Activated B cell treated with CpG ODN at 0.5 μM for 24 hours (primary cell): Measurements from ENCODE around the gene CKLF. TPM values are rescaled to one million over a fixed set of nuclear protein-coding genes. Genes with fewer than 3 reads are reported as not detected.

Source experiments
- ATAC-seq: fragments of 200-7000 bp; cut with Tn5 transposase; one replicate; pipeline ENCODE4 v1.10.0; 2021; ENCODE audit warnings: low read depth, mild to moderate bottlenecking, moderate library complexity
- CTCF ChIA-PET: fragments of 350-600 bp; sonication (Branson Sonifier 250); formaldehyde crosslinking; loops from one replicate; lab custom pipeline; 2021; ENCODE audit warnings: antibody characterized with exemption; lab: Charles Lee
- POLR2A ChIA-PET: fragments of 350-600 bp; sonication (Branson Sonifier 250); formaldehyde crosslinking; loops from one replicate; lab custom pipeline; 2021; ENCODE audit warnings: antibody characterized with exemption; lab: Charles Lee
- DNase-seq: peaks from one replicate; pipeline ENCODE4 v3.0.0; 2022
- H3K27ac Mint-ChIP-seq: one replicate; pipeline ENCODE4 v1.8.0; 2020; ENCODE audit warnings: mixed read lengths
- H3K27me3 Mint-ChIP-seq: one replicate; pipeline ENCODE4 v1.8.0; 2021; ENCODE audit warnings: mixed read lengths
- H3K36me3 Mint-ChIP-seq: one replicate; pipeline ENCODE4 v1.8.0; 2021; ENCODE audit warnings: low read depth, mixed read lengths
- H3K4me1 Mint-ChIP-seq: one replicate; pipeline ENCODE4 v1.8.0; 2021; ENCODE audit warnings: mixed read lengths
- H3K4me3 Mint-ChIP-seq: one replicate; pipeline ENCODE4 v1.8.0; 2020; ENCODE audit warnings: mild to moderate bottlenecking, mixed read lengths
- H3K9me3 Mint-ChIP-seq: one replicate; pipeline ENCODE4 v1.8.0; 2020; ENCODE audit warnings: mixed read lengths
- intact Hi-C: fragments of 100-400 bp; cut with micrococcal nuclease; formaldehyde crosslinking; loops from one replicate; pipeline ENCODE4 v1.15.1; 2024
- total RNA-seq: library from RNA; stranded (reverse); gene quantifications from 2 replicates; pipeline ENCODE4 v1.2.3, GENCODE V29; 2022
- TF ChIP-seq, protein P1 (sequence below): fragments of 200-600 bp; IDR thresholded peaks from one replicate; pipeline ENCODE4 v1.8.0; 2022; ENCODE audit warnings: antibody characterized with exemption, mild to moderate bottlenecking

Gene CKLF
- total RNA-seq, 1 donor from 2014 or later = 12.1 TPM

DNA sequence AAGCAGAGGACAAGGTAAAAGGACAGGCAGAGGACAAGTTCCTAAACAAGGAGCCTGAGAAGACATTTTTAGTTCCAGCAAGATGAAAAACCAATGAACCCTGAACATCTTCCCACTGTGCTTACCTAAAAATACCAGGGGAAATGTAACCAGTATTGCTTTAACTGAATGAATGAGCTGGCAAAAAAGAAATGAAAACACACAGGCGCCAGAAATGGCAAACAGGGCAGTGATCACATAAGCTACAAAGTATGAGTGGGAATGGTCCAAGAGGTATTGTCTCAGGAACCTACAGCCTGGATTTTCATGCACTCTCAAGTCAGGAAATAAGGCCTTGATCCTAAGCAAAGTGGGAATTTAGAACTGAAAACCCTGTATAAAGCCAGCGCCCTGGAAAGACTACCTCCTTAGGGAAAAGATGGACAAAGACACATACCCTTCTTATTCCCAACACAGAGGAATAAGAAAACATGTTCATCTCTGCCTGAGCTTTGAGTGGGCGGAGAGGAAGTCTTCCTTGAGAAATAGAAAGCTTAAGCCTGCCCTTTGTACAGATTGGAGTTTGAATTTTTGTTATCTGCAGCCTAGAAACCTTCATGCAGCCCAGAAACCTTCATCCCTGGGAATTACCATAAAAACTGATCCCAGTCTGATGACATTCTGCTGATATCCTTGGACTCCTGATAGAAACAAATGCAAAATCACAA lies 29.0 kb downstream of the CKLF start:
- ATAC-seq (no peak), DNase-seq (no peak)
- H3K4me1 Mint-ChIP-seq = peaks cover 20% of the 10 kb centered on the region
- TF ChIP-seq, protein P1, sequence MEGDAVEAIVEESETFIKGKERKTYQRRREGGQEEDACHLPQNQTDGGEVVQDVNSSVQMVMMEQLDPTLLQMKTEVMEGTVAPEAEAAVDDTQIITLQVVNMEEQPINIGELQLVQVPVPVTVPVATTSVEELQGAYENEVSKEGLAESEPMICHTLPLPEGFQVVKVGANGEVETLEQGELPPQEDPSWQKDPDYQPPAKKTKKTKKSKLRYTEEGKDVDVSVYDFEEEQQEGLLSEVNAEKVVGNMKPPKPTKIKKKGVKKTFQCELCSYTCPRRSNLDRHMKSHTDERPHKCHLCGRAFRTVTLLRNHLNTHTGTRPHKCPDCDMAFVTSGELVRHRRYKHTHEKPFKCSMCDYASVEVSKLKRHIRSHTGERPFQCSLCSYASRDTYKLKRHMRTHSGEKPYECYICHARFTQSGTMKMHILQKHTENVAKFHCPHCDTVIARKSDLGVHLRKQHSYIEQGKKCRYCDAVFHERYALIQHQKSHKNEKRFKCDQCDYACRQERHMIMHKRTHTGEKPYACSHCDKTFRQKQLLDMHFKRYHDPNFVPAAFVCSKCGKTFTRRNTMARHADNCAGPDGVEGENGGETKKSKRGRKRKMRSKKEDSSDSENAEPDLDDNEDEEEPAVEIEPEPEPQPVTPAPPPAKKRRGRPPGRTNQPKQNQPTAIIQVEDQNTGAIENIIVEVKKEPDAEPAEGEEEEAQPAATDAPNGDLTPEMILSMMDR = no peak
- ChIA-PET CTCF (no interaction called here), POLR2A (interaction anchor here (0.7 kb wide), 1 partner anchor 30 kb away, joined by 3 read pairs; no protein-coding TSS in a partner anchor)
- no peaks in the 10 kb centered on the region for H3K36me3 Mint-ChIP-seq
- H3K4me3 Mint-ChIP-seq = no peak overlapping the region
- no peak overlapping the region for H3K27ac Mint-ChIP-seq
- H3K27me3 Mint-ChIP-seq = peaks cover 55% of the 10 kb centered on the region
- intact Hi-C loops = no loop called here
- no peaks in the 10 kb centered on the region for H3K9me3 Mint-ChIP-seq

DNA sequence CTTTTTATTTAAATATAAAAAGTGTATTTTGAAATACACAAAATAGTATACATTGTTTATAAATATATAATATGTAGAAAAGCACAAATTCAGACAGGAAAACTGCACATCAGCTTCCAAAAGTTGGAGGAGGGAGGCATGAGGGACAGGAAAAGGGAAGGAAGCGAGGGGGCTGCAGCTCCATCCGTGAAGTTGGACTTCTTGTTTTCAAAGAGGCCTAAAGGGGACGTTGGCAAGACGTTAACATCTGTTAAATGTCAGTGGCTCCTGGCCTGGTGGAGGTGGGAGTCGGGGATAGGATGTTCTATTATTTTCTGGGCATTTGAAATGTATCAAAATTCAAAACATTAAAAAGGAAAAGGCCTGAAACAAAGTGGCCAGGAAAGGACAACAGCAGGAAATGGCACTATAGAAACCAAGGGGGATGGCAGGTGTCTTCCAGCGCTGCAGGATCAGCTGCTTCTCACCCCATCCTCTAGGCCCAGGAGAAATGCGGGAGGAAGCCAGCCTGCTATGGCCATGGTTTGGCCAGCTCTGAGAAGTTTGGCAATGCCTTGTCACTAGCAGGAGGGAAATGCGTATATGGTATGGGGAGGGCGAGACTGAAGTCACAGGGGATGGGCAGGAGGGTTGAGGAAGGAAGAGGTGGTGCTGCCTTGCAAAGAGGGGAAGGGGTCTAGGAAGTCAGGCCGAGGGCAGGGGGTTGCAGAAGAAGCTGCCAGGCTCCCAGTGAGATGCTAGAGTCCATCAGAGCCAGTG lies 33.3 kb downstream of the CKLF start:
- H3K36me3 Mint-ChIP-seq = no peaks in the 10 kb centered on the region
- ATAC-seq = no peak
- H3K4me1 Mint-ChIP-seq = peaks cover 31% of the 10 kb centered on the region
- CTCF ChIA-PET = no interaction called here
- TF ChIP-seq, protein P1 = no peak
- intact Hi-C loops = no loop called here
- POLR2A ChIA-PET = interaction anchor here (0.7 kb wide), 1 partner anchor 16 kb away, joined by 11 read pairs; no protein-coding TSS in a partner anchor
- no peak for DNase-seq
- no peaks in the 10 kb centered on the region for H3K9me3 Mint-ChIP-seq
- no peak overlapping the region for H3K4me3 Mint-ChIP-seq
- H3K27me3 Mint-ChIP-seq = peaks cover 26% of the 10 kb centered on the region
- no peak overlapping the region for H3K27ac Mint-ChIP-seq

DNA sequence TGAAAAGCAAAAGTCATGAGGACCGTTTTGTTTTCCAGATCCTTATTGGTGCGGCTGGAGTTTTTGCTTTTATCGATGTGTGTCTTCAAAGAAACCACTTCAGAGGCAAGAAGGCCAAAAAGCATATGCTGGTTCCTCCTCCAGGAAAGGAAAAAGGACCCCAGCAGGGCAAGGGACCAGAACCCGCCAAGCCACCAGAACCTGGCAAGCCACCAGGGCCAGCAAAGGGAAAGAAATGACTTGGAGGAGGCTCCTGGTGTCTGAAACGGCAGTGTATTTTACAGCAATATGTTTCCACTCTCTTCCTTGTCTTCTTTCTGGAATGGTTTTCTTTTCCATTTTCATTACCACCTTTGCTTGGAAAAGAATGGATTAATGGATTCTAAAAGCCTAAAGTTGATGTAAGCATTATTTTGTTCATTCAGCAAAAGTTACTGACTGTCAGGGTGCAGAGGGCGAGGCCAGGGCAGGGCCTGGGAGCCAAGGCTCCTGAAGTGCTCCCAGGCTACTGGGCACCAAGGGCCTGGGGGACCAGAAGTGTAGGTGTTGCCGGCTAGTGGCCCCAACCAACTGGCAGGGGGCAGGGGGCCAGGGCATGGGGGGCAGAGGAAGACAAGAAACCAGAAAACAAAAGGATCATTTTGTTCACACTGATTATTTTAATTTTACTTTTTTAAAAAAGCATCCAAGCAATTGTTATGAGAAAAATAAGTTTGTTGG lies 35.7 kb downstream of the CKLF start:
- DNase-seq (no peak), ATAC-seq (no peak)
- no peaks in the 10 kb centered on the region for H3K9me3 Mint-ChIP-seq
- intact Hi-C loops = no loop called here
- POLR2A ChIA-PET = no interaction called here
- no peak overlapping the region for H3K4me3 Mint-ChIP-seq
- TF ChIP-seq, protein P1 = no peak
- peaks cover 21% of the 10 kb centered on the region for H3K27me3 Mint-ChIP-seq
- peaks cover 33% of the 10 kb centered on the region for H3K4me1 Mint-ChIP-seq
- CTCF ChIA-PET = no interaction called here
- H3K27ac Mint-ChIP-seq = no peak overlapping the region
- H3K36me3 Mint-ChIP-seq = no peaks in the 10 kb centered on the region

DNA sequence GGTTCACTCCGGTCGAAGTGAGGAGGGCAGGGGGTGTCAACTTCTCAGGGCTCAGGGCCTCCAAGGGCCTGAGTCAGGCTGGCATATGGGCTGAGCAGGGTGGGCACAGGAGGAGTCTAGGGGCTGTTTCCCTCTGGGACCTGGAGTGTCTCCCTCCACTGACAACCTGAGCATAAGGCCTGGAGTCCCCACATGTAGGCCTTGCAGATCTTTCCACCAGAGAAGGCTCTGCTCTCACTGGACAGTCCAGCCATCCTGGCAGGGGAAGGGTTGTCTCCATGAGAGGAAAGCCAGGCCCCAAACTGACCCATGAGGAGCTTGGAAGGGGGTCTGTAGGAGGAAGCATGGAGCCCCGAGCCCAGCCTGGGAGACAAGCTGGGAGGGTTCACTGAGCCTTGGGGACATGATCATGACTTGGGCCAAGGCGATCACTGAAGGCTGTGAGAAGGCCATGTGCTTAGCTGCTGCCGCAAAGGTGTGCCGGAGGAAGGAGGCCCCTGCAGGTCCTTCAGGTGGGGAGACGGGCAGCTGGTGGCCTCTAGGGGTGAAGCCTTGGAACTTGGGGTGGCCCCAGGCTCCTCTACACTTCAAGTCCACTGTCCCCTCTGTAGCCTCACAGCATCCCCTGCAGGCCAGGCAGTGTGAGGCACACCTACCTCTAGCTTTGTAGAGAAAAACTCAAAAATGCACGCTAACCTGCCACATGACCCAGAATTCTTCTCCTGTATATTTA lies 36.8 kb downstream of the CKLF start:
- H3K4me3 Mint-ChIP-seq = peak overlapping the region; percentile 13
- peaks cover 3% of the 10 kb centered on the region for H3K9me3 Mint-ChIP-seq
- TF ChIP-seq, protein P1 = no peak
- H3K27ac Mint-ChIP-seq = no peak overlapping the region
- ChIA-PET CTCF (interaction anchor here (0.5 to 1.5 kb wide), 18 partner anchors 10 to 184 kb away, joined by 3 to 11 read pairs (median 4); partner anchors contain the start of genes CKLF and CMTM2), POLR2A (interaction anchor here (0.7 to 1.8 kb wide), 3 partner anchors 10 to 73 kb away, joined by 3 to 8 read pairs (median 5); partner anchors contain the start of genes CMTM2 and CMTM3)
- no peaks in the 10 kb centered on the region for H3K36me3 Mint-ChIP-seq
- H3K27me3 Mint-ChIP-seq = peaks cover 20% of the 10 kb centered on the region
- peaks cover 34% of the 10 kb centered on the region for H3K4me1 Mint-ChIP-seq
- ATAC-seq = peak; percentile 87
- intact Hi-C loops = loop anchor here (1.0 kb wide), 3 partner anchors 77 to 183 kb away; no protein-coding TSS in a partner anchor
- DNase-seq = no peak
